ENCODE data around the gene TNPO2.

TNPO2 gene

DNA sequence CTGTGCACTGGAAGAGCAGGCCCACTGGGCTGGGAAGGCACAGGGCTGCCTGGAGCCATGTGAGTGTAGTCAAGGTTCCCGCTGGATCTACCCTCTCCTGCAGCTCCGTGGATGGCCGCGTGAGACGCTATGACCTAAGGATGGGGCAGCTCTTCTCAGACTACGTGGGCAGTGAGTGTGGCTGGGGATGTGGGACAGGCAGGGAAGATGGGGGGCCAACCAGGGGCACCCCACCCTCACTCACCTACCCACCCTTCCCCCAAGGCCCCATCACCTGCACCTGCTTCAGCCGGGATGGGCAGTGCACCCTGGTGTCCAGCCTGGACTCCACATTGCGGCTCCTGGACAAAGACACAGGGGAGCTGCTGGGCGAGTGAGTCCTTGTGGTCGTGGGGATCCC lies 51.0 kb downstream of the TNPO2 start:
- no peak for DNase-seq

DNA sequence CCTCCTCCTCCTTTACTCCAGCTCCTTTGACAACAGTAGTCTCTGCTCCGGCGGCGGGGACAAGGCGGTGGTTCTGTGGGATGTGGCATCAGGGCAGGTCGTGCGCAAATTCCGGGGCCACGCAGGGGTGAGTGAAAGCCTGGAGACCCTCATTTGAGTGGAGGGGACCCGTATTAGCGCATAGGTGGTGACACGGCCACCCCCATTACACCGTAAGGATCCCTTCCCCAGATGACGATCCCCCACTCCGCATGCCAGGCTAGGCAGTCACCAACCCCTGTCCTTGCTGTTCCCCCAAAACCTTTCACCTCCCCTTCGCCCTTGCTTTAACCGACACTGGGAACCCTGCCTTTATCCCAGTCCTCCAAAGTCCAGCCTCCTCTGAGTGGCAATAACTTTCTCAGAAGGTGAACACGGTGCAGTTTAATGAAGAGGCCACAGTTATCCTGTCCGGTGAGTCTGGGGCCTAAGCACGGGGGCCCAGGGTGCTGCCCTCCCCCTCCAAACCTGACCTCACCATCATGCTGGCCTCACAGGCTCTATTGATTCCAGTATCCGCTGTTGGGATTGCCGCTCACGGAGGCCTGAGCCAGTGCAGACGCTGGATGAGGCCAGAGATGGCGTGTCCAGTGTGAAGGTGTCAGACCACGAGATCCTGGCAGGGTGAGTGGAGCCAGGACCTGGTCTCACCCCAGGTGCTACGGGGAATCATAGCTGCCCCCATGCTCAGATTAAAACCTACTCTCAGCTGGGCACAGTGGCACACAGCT lies 53.4 kb downstream of the TNPO2 start:
- no peak for DNase-seq

DNA sequence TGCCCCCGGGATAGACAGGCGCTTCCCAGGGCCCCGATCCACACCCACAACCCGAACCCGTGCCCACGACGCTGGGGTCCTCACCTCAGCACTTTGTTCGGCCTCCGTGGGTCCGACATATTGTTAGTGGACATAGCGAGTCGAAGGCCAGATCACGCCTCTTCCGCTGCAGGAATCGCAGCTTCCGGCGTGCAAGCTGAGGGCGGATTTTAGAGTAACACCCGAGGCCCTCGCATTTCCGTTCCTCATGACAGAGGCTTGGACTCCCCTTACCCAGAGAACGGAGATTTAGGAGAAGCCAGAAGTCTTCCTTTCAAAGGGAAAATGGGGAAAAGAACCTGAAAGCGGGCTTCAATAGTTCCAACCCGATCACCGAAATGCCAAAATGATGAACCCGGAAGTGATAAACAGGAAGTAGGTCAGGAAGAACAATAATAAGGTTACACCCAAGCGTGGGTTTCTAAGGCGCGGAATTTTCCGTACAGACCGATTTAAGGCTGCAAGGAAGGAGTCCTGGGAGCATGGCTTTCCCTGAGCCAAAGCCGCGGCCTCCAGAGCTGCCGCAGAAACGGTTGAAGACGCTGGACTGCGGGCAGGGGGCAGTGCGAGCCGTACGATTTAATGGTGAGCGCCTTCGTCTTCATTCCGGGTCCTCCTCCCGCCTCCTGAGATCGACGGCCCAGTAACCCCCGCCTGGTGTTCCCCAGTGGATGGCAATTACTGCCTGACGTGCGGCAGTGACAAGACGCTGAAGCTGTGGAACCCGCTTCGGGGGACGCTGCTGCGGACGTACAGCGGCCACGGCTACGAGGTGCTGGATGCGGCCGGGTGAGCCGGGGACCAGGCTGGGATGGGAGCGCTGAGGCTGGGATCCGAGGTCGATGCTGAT lies 54.2 kb downstream of the TNPO2 start:
- peak; percentile 66 for DNase-seq

DNA sequence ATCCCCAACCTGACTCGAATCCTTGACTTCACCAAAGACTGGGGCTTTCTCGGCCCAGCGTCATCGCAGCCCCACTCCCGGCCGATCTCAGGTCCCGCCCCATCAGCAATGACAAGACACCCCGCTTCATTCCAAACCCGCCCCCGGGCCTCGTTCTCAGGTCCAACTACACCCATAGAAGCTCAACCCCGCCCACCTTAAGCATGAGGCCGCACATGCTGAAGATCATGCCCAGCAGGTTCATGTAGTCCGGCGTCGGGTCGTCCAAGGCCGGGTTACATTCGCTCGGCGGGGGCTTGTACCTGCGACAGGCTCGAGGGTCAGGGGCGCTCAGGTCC lies 54.8 kb downstream of the TNPO2 start:
- no peak for DNase-seq

DNA sequence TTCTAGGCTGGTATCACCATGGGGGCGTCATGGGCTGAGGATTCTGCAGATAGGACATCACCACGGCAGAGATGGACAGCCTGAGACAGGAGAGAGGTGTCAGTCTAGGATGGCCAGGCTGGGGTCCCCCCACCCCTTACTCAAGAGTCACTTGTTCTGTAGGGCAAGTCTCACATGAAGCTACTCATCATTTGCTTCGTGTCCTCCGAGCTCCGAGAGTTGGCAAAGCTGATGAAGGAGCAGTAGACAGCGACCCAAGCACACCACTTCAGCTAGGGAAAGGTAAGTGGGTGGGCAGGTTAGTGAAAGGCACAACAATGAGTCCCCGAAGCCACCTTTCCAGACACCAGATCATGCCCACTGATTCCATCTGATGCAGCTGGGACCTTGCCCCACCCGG lies 55.4 kb downstream of the TNPO2 start:
- no peak for DNase-seq

DNA sequence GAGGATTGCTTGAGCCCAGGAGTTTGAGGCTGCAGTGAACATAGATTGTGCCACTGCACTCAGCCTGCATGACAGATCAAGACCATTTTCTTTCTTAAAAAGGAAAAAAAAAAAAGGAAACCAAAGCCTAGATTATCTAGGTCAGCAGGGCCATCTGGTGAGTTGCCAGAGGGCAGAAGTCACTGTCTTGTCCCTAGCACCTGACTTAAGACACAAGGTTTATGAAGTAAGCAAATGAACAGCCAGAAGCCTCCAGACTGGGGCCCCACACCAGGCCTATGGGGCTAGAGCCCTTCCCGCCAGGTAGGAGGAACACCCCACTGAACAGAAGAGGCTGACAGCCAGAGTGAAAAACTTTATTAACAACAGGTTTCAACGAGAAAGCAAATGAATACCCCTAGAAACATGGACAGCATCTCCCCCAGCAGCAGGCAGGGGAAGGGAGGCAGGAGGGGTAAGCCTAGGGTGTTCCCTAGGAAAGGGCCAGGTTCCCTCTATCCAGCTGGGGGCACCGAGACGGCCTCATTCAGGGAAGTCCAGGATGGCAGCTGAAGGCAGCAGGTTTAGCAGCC lies 55.9 kb downstream of the TNPO2 start:
- no peak for DNase-seq

DNA sequence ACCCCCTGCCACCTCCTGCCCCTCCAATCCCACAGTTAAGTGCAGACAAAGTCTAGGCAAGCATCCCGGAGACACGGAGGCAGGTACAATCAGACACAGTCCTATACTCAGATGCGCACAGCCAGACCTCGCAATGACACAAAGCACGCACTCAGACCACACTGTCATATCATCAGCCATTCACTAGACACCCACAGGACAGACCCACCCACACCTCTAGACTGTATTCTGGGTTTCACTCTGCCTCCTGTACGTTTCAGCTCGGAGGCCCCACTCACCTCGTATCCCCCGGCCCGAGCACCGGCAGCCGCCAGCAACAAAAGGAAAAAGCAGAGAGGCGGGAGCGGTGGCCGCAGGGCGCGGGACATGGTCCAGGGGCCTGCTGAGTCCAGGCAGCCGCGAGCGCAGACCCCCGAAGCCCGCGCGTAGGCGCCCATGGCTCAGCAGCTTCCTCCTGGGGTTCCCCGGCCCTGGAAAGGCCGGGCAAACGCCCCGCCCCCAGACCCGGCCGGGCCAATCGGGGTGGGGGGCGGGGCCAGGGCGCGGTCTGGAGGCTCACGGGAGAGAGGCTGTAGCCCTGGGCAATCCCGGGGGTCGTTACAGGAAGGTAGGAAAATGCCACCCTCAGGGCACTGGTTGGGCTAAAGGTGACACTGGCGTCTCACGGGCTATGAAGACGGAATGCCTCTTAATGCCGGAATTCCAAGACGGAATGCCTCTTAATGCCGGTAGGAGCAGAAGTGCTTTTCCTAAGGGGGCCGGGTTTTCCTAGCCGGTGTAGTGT lies 57.3 kb downstream of the TNPO2 start, which contains the start of the genes MAN2B1 and WDR83:
Gene MAN2B1 (minus strand): TSS at position 478 of the 784 bp plus-strand sequence. CDS start 41 bp downstream, at position 437.
Gene WDR83 (plus strand): TSS at position 543 of the 784 bp plus-strand sequence. CDS start 2,984 bp downstream, outside the sequence.
- peak; percentile 43 for DNase-seq

DNA sequence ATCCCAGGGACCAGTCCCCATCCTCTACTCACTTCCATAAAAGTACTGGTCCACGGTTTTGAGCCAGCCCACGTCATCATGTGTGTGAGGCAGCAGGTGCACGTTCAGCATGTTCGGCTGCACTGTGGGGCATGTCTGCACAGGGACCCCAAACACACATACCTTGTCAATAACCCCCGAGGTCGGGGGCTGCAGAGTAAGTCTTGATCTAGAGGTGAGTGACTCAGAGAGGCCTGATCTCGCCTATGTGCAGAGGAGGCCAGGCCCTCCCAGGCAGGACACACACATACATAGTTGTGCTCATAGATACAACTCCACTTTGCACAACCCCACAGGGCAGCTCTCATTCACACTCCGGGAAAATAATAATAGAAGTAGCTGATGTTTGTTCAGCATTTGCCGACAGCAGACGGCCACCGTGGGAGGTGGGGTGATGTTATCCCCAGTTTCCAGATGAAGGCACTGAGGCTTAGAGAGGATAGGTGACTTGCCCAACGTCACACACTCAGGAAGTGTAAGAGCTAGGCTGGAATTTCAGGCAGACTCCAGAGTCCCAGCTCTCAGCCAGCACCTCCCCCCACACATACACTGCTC lies 58.0 kb downstream of the TNPO2 start:
- no peak for DNase-seq

DNA sequence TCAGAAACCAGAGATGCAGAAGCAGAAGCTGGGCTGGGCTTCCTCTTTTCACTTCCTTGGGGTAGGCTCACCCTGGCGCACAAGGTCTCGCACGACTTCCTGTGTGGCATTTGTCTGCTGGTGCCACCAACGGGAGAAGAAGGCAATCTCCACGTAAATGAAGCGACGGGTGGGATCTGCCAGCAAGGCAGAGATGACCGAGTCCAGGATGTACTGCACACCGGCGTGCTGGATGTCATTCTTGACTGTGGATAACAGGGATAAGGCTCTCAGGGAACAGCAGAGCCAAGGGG lies 58.5 kb downstream of the TNPO2 start:
- DNase-seq, result no peak

DNA sequence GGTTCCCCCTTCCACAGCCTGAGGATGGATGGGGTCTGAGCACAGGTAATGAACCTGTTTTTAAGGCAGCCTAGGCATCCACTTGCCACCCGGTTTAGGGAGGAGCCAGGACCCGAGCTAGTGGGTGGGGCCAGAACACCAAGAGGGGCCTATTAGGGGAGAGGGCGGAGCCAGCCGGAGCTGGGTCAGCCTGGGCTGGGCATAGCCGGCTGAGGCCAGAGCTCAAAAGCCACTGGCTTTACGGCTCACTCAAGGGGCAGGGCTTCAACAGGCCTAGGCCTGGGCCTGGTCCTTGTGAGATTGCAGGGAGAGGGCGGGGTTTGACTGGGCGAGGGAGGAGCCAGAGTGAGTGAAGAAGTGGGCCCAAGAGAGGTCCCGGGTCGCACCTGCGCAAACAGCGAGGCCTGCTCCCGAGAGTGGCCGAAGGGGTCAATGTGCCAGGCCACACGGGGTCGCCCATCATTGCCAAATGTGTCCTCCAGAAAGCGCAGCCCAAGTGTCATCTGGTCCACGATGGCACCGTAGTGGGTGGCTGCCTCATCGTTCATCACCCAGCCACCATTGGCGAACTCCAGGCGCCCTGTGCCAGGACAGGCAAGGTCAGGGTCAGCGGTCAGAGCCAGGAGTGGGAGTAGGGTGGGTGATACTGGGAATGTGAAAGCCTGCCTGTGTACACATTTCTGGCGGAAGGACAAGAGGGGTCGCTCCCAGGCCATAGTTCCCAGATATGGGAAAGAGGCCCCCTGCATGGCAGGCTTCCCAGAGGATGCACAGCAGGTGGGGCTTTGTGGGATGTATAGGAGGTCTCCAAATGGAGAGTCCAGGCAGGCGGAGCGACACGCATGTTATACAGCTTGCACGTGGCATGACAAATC lies 59.1 kb downstream of the TNPO2 start:
- peak; percentile 19 for DNase-seq

DNA sequence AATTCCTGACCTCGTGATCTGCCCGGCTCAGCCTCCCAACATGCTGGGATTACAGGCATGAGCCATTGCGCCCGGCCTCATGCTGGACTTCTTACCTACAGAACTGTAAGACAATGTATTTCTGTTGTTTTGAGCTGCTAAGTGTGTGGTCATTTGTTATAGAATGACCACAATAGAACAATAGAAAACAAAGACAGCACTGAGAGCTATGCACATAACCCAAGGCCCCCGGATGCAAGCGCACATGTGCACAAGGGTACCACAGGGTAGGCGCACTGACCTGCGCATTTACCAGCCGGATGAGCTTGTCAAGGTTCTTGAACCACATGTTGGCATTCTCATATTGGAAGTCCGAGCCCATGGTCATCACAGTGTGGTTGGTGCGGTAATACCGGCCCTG lies 62.8 kb downstream of the TNPO2 start:
- DNase-seq, result no peak

DNA sequence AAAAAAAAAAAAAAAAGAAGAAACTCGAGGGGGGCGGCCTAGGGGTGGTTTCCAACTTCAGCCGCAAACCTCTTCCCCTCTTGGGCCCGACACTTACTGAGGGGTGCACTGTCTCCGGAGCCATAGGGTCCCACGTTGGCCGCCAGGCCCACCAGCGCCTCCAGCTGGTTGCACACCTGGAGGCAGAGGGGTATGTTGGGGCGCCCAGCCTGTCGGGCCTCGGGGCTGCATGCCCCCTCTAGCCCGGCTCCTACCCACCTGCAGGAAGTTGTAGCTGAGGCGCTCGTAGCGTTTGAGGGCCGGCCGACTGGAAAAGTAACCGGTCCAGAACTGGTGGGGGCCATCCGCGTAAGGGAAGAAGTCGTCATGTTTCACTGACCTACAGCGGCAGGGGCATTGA lies 65.8 kb downstream of the TNPO2 start:
- DNase-seq, result no peak

DNA sequence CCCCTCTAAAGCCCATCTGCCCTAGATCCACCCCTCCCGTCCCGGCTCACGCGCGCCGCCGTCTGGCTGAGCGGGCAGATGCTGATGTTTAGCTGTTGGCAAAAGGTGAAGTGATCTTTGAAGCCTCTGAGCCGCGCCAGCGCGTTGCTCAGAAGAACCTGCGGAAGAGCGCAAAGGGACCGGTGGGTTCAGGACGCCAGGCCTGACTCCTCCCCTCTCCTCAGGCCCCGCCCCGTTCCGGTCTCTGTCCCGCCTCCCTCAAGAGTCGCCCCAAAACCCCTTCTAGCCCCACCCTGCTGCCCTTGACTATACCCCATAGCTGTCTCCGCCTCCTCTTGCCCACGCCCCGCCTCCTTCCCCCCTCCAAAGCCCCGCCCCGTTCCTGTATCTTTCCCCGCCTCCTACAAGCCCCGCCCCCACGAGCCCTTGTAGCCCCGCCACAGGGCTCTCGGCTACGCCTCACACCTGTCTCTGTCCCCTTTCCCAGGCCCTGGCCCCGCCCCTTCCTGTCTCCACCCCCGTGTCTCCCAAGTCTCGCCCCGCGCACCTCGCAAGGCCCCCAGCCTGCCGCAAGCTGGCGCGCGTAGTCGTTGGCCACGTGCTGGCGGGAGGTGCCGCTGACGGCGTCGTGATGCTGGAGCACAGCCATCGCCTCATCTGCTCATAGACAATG lies 66.7 kb downstream of the TNPO2 start:
- no peak for DNase-seq

DNA sequence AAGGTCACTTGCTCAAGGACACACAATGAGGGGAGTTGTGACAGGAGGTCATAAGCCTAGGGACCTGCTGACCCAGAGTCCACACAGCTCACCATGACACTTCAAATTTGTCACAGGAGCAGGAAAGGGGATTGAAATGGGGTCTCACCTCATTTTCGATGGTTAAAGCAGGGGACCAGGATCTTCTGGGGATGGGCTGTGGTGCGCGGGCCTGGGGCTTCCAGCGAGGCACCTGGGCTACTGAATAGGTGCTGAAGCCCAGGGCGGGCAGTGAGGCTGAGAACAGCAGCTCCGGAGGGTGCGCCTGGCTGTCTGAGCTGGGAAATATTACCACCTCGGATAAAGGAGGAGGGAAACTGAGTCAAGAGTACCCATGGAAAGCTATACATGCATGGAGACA lies 68.2 kb downstream of the TNPO2 start:
- DNase-seq, result no peak

DNA sequence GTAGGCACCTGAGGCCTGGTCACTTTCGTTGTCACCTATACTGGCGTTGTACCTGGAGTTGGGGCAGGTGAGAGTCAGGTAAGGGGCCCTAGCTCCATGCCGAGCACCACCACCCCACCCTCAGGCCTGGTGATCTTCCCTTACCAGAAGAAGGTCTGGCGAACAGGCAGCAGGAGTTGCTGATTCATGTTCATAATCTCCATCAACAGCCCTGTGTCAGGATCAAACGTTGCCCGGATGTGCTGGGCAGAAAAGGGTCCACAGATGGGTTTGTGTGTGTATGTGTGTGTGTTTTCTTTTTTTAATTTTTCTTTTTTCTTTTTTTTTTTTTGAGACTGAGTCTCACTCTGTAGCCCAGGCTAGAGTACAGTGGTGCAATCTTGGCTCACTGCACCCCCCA lies 71.5 kb downstream of the TNPO2 start:
- DNase-seq, result no peak

DNA sequence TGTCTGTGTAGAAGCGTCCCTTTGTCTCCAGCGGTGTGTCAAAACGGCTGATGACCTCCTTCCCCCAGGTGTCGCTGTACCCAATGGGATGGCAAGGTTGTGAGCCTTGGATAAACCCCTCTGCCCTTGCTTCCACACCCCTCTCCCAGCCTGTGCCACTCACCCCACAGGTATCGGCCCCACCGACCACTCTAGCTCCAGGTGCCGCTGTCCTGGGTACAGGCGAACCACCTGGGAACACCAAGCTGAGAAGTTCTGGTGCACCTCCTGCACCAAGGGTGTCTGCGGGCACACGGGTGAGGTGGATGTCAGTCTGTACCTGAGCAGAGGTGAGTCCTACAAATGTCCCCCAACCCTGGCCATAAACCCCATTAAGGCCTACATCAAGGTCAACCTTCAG lies 73.8 kb downstream of the TNPO2 start:
- DNase-seq, result no peak
